Body of pancreas (tissue), 4 donors: Measurements from ENCODE around the gene DCLK2. TPM values are rescaled to one million over a fixed set of nuclear protein-coding genes. Genes with fewer than 3 reads are reported as not detected.

ENCODE experiments used
- ATAC-seq: fragments of 150-250 bp; one replicate; pipeline ENCODE4 v1.9.1; 2016
- DNase-seq, 4 donors: peaks; one replicate each; pipeline ENCODE4 v3.0.0-alpha.2; 2019
- H3K27ac ChIP-seq, 4 donors: fragments of 200-600 bp; sonication (generic); 1 replicate in 3 of 4; 2 replicates in 1 of 4; pipeline versions ENCODE4 v1.5.1 to v1.6.1; 2016 to 2019; ENCODE audit warnings: mild to moderate bottlenecking in 1 of 4, mixed read lengths in 1 of 4, moderate library complexity in 1 of 4
- H3K27me3 ChIP-seq, 2 donors: fragments of 200-600 bp; sonication (generic); one replicate each; pipeline ENCODE4 v1.6.0; 2016; ENCODE audit warnings: mild to moderate bottlenecking in 1 of 2
- H3K36me3 ChIP-seq, 2 donors: fragments of 200-600 bp; sonication (generic); replicated peaks in 1 of 2; 2 replicates each; pipeline ENCODE4 v1.5.1; 2016; ENCODE audit warnings: low read depth in 2 of 2; ENCODE audit not compliant: insufficient read depth in 1 of 2
- H3K4me1 ChIP-seq: fragments of 200-600 bp; sonication (generic); one replicate; pipeline ENCODE4 v1.6.0; 2016
- H3K4me3 ChIP-seq, 2 donors: fragments of 200-600 bp; sonication (generic); 1 replicate in 1 of 2; 2 replicates in 1 of 2; pipeline ENCODE4 v1.5.1; 2016 to 2019
- H3K9me3 ChIP-seq, 3 donors: fragments of 200-600 bp; sonication (generic); 1 replicate in 2 of 3; 2 replicates in 1 of 3; pipeline ENCODE4 v1.5.1; 2016
- CTCF ChIP-seq, 7 experiments: fragments of 450-650 bp in 4 of 7; fragments of 200-600 bp in 3 of 7; sonication (generic) in 3 of 7; IDR thresholded peaks; one replicate each; pipeline ENCODE4 v1.5.1; 2016 to 2019; ENCODE audit warnings: antibody characterized with exemption in 7 of 7
- POLR2A ChIP-seq, 3 donors: fragments of 450-650 bp; IDR thresholded peaks; one replicate each; pipeline ENCODE4 v1.6.1; 2016; ENCODE audit warnings: antibody characterized with exemption in 3 of 3, mild to moderate bottlenecking in 2 of 3
- WGBS, 2 donors: methylation state at CpG; one replicate each; pipeline ENCODE4 v1.1.5; 2017; 5-methylcytosine and 5-hydroxymethylcytosine counted together
- intact Hi-C: fragments of 100-400 bp; cut with DNase I; formaldehyde crosslinking; loops from one replicate; pipeline ENCODE4 v1.15.1; 2023
- total RNA-seq, 2 donors: library from RNA; depleted of rRNA; stranded (reverse); fragments of >200 nt; gene quantifications; one replicate each; pipeline ENCODE4 v1.1.0, GENCODE V29; 2016

DCLK2 gene
- total RNA-seq, 2 donors from 2014 or later = 3.6 to 4.6 TPM

DNA sequence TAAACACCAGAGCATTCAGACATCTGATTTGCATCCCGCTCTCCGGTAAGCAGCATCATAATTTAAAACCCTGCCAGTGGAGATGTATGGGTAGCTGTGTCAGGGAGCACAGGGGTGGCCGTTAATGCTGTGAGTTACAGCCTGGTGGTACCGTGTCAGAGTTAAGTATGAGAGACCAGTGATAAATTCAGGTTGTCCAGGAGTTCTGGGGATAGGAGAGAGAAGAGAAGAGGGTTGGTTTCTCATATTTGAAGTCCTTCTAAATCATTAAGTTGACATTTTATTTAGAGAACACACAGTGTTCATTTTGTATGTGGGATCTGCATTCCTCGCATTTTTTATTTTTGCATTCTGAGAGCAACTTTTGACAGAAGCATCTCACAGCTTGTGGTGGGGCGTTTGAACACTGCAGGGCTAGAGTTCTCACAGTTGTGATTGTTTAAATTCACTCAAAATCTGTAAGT lies 157.6 kb downstream of the DCLK2 start:
- intact Hi-C loops = no loop called here
- H3K9me3 ChIP-seq = no peaks in the 10 kb centered on the region
- ATAC-seq = no peak
- H3K27me3 ChIP-seq = no peaks in the 10 kb centered on the region
- H3K4me1 ChIP-seq = peaks cover 10% of the 10 kb centered on the region
- TF ChIP-seq POLR2A (IDR thresholded peaks at IDR 0.05) (no peak), CTCF (IDR thresholded peaks at IDR 0.05) (no peak)
- no peak overlapping the region for H3K4me3 ChIP-seq
- no peak overlapping the region for H3K27ac ChIP-seq
- no peaks in the 10 kb centered on the region for H3K36me3 ChIP-seq
- WGBS, 2 donors = 73 to 79% methylated on average over 6 of the region's 6 CpGs
- DNase-seq = no peak

GRCh38 chr4:150236626-150237025 lies 158.4 kb downstream of the DCLK2 start:
- Histone ChIP-seq H3K4me3 (no peak overlapping the region), H3K9me3 (no peaks in the 10 kb centered on the region), H3K36me3 (no peaks in the 10 kb centered on the region), H3K27ac (no peak overlapping the region), H3K4me1 (peaks cover 5% of the 10 kb centered on the region), H3K27me3 (no peaks in the 10 kb centered on the region)
- TF ChIP-seq POLR2A (IDR thresholded peaks at IDR 0.05) (no peak), CTCF (IDR thresholded peaks at IDR 0.05) (no peak)
- DNase-seq = no peak
- ATAC-seq = no peak
- intact Hi-C loops = no loop called here

GRCh38 chr4:150237110-150237872 lies 159.0 kb downstream of the DCLK2 start:
- Histone ChIP-seq H3K4me1 (no peaks in the 10 kb centered on the region), H3K9me3 (no peaks in the 10 kb centered on the region), H3K27ac (no peak overlapping the region), H3K4me3 (no peak overlapping the region), H3K27me3 (no peaks in the 10 kb centered on the region), H3K36me3 (no peaks in the 10 kb centered on the region)
- WGBS, 2 donors = 73 to 77% methylated on average over 6 of the region's 6 CpGs
- DNase-seq = no peak
- ATAC-seq = no peak
- intact Hi-C loops = no loop called here
- TF ChIP-seq POLR2A (IDR thresholded peaks at IDR 0.05) = no peak

DNA sequence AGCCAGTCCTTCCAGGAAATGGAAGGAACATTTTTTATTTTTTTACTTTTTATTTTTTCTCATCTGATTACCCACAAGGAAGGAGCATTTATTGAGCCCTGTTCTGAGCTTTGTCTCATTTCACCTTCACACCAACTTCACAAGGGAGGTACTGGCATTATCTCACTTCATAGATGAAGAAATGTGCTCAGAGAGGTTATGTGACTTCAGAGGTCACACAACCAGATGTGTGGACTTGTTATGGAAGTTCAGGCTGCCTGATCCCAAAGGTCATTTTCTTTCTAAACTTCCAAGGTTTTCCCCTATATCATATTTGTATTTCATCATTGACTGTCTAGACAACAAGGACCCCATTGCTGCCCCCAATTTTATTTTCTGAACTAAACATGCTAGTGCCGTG lies 160.3 kb downstream of the DCLK2 start:
- Histone ChIP-seq H3K27ac (no peak overlapping the region), H3K4me1 (no peaks in the 10 kb centered on the region), H3K36me3 (no peaks in the 10 kb centered on the region), H3K27me3 (no peaks in the 10 kb centered on the region), H3K9me3 (no peaks in the 10 kb centered on the region), H3K4me3 (no peak overlapping the region)
- DNase-seq (no peak), ATAC-seq (no peak)
- 88 to 100% methylated on average over 1 of the region's 1 CpG for WGBS, 2 donors
- intact Hi-C loops = no loop called here
- TF ChIP-seq POLR2A (IDR thresholded peaks at IDR 0.05) (no peak), CTCF (IDR thresholded peaks at IDR 0.05) (no peak)

- H3K27ac ChIP-seq = no peak overlapping the region
- H3K4me1 ChIP-seq = peaks cover 10% of the 10 kb centered on the region
- no peak overlapping the region for H3K4me3 ChIP-seq
- no peaks in the 10 kb centered on the region for H3K9me3 ChIP-seq
- H3K27me3 ChIP-seq = no peaks in the 10 kb centered on the region
- H3K36me3 ChIP-seq = no peaks in the 10 kb centered on the region
- DNase-seq = no peak
- intact Hi-C loops = loop anchor here (10.0 kb wide), 1 partner anchor 235 kb away; no protein-coding TSS in a partner anchor
- TF ChIP-seq POLR2A (IDR thresholded peaks at IDR 0.05) (no peak), CTCF (IDR thresholded peaks at IDR 0.05) (no peak)
- ATAC-seq = no peak
Measured at GRCh38 chr4:150240011-150240410, 161.8 kb downstream of the DCLK2 start.
